ENCODE data around the gene CSF3.

Gene CSF3

DNA sequence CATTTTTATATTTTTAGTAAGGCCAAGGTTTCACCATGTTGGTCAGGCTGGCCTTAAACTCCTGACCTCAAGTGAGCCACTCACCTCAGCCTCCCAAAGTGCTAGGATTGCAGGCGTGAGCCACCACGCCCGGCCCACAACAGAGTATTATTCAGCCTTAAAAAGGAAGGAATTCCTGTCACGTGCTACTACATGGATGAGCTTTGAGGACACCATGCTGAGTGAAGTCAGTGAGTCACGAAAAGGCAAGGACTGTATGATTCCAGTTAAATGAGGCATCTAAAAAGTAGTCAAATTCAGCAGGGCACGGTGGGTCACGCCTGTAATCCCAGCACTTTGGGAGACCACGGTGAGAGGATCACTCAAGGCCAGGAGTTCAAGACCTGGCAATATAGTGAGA is 9.7 kb downstream of the CSF3 start:
- Histone ChIP-seq H3K4me3 (ENCODE audit: low read length) (no peak overlapping the region), H3K9me3 (ENCODE audit: control insufficient read depth, insufficient read depth, low read length) (no peaks in the 10 kb centered on the region), H3K4me1 (ENCODE audit: control insufficient read depth, insufficient read depth, low read length) (peaks cover 2% of the 10 kb centered on the region), H3K27me3 (ENCODE audit: control insufficient read depth, insufficient read depth, low read length) (no peaks in the 10 kb centered on the region), H3K27ac (ENCODE audit: low read length) (no peak overlapping the region), H3K36me3 (ENCODE audit: control insufficient read depth, insufficient read depth, low read length) (peaks cover 38% of the 10 kb centered on the region)
- WGBS (ENCODE audit: insufficient coverage, insufficient read length) = no CpG with 5 or more reads among the region's 8 CpGs
- no peak for DNase-seq (ENCODE audit: low read depth, low spot score)

GRCh38 chr17:40025559-40025958 is 10.3 kb downstream of the CSF3 start:
- Histone ChIP-seq H3K4me3 (ENCODE audit: low read length) (no peak overlapping the region), H3K27me3 (ENCODE audit: control insufficient read depth, insufficient read depth, low read length) (no peaks in the 10 kb centered on the region), H3K9me3 (ENCODE audit: control insufficient read depth, insufficient read depth, low read length) (no peaks in the 10 kb centered on the region), H3K27ac (ENCODE audit: low read length) (no peak overlapping the region), H3K36me3 (ENCODE audit: control insufficient read depth, insufficient read depth, low read length) (peaks cover 38% of the 10 kb centered on the region), H3K4me1 (ENCODE audit: control insufficient read depth, insufficient read depth, low read length) (peaks cover 2% of the 10 kb centered on the region)
- WGBS (ENCODE audit: insufficient coverage, insufficient read length) = no CpG with 5 or more reads among the region's 2 CpGs
- no peak for DNase-seq (ENCODE audit: low read depth, low spot score)

DNA sequence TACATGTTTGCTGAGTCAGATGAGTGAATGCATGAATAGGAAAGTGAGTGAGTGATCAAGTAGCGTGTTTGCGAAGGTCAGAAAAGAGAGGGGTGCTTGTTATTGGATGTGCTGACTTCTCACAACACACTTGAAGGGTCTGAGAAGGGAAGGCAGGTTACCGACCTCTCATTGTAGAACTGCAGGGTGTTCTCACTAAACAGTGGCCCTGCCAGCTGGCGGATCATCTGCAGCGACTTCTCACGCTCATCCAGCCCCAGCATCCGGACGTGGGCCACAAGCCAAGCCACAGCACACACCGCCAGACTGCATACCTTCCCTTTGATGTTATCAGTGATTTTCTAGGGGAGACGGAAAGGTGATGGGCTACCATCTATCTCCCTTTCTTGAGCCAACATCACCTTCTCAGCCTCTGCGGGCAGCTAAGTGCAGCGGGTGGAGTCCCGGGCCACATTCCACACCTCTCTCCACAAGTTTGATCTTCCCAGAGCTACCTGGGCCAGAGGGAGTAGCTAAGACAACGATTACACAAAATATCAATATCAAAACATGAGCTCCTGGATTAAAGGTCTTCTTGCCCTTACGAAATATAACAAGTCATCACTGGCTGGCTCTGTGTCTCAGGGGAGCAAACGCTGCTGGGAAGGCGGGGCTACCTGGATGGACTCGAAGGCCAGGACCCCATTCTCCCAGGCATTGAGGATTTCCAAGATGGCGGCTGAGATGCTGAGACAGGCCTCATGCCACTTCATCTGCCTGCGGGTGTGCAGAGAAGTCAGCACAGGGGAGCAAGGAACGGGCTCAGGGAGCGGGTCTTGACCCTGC is 11.0 kb downstream of the CSF3 start:
- Histone ChIP-seq H3K4me1 (ENCODE audit: control insufficient read depth, insufficient read depth, low read length) (peaks cover 2% of the 10 kb centered on the region), H3K27ac (ENCODE audit: low read length) (no peak overlapping the region), H3K36me3 (ENCODE audit: control insufficient read depth, insufficient read depth, low read length) (peaks cover 42% of the 10 kb centered on the region), H3K4me3 (ENCODE audit: low read length) (no peak overlapping the region), H3K9me3 (ENCODE audit: control insufficient read depth, insufficient read depth, low read length) (no peaks in the 10 kb centered on the region), H3K27me3 (ENCODE audit: control insufficient read depth, insufficient read depth, low read length) (no peaks in the 10 kb centered on the region)
- WGBS (ENCODE audit: insufficient coverage, insufficient read length) = no CpG with 5 or more reads among the region's 22 CpGs
- DNase-seq (ENCODE audit: low read depth, low spot score) = no peak

DNA sequence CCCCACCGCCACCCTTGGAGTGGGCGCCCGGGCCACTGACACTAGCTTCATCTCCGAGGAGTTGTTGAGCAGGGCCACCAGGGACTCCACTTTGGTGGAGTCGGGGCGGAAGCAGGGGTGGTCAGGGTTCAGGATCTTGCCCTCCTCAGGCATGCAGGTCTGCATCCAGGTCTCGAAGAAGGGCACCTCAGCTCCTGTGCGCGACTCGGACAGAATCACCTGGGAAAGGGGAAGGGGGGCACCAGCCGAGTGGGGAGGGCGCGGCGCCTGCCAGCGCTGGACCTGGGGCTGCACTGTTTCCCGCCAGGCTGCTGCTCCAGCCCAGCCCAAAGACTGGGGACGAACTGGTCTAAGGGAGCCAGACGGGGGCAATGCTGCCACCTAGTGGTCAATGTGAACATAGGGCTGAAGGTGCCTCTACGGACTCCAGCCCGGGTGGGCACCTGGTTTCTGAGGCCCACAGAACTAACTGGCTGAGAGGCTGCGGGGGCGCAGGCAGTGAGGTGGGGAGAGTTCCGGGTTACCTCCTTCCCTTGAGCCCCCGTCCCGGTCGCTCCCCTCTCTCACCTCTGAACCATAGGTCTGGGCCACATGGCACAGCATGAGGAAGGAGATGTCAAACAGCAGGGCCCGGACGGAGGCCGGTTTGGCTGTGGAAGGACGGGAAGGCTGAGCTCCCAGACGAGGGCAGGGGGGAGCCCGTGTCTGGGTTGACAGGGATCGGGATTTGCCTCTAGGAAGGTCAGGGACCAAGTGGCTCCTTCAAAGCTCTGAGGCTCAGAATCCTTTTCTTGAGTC is 11.8 kb downstream of the CSF3 start:
- no peaks in the 10 kb centered on the region for H3K9me3 ChIP-seq (ENCODE audit: control insufficient read depth, insufficient read depth, low read length)
- DNase-seq (ENCODE audit: low read depth, low spot score) = peak; percentile 91
- H3K27ac ChIP-seq (ENCODE audit: low read length) = no peak overlapping the region
- H3K27me3 ChIP-seq (ENCODE audit: control insufficient read depth, insufficient read depth, low read length) = no peaks in the 10 kb centered on the region
- peaks cover 2% of the 10 kb centered on the region for H3K4me1 ChIP-seq (ENCODE audit: control insufficient read depth, insufficient read depth, low read length)
- no CpG with 5 or more reads among the region's 33 CpGs for WGBS (ENCODE audit: insufficient coverage, insufficient read length)
- H3K4me3 ChIP-seq (ENCODE audit: low read length) = no peak overlapping the region
- H3K36me3 ChIP-seq (ENCODE audit: control insufficient read depth, insufficient read depth, low read length) = peaks cover 39% of the 10 kb centered on the region

- Histone ChIP-seq H3K27ac (ENCODE audit: low read length) (no peak overlapping the region), H3K4me3 (ENCODE audit: low read length) (no peak overlapping the region), H3K36me3 (ENCODE audit: control insufficient read depth, insufficient read depth, low read length) (peaks cover 33% of the 10 kb centered on the region), H3K4me1 (ENCODE audit: control insufficient read depth, insufficient read depth, low read length) (peaks cover 2% of the 10 kb centered on the region), H3K9me3 (ENCODE audit: control insufficient read depth, insufficient read depth, low read length) (no peaks in the 10 kb centered on the region), H3K27me3 (ENCODE audit: control insufficient read depth, insufficient read depth, low read length) (no peaks in the 10 kb centered on the region)
- no CpG with 5 or more reads among the region's 5 CpGs for WGBS (ENCODE audit: insufficient coverage, insufficient read length)
- DNase-seq (ENCODE audit: low read depth, low spot score) = no peak
Measured at GRCh38 chr17:40027614-40028012, 12.4 kb downstream of the CSF3 start.

GRCh38 chr17:40028595-40028994 is 13.4 kb downstream of the CSF3 start:
- WGBS (ENCODE audit: insufficient coverage, insufficient read length) = no CpG with 5 or more reads among the region's 13 CpGs
- H3K4me3 ChIP-seq (ENCODE audit: low read length) = no peak overlapping the region
- H3K27me3 ChIP-seq (ENCODE audit: control insufficient read depth, insufficient read depth, low read length) = no peaks in the 10 kb centered on the region
- no peak overlapping the region for H3K27ac ChIP-seq (ENCODE audit: low read length)
- H3K36me3 ChIP-seq (ENCODE audit: control insufficient read depth, insufficient read depth, low read length) = peaks cover 36% of the 10 kb centered on the region
- no peaks in the 10 kb centered on the region for H3K9me3 ChIP-seq (ENCODE audit: control insufficient read depth, insufficient read depth, low read length)
- peaks cover 2% of the 10 kb centered on the region for H3K4me1 ChIP-seq (ENCODE audit: control insufficient read depth, insufficient read depth, low read length)
- DNase-seq (ENCODE audit: low read depth, low spot score) = no peak

- H3K27ac ChIP-seq (ENCODE audit: low read length) = no peak overlapping the region
- no peak for DNase-seq (ENCODE audit: low read depth, low spot score)
- H3K4me1 ChIP-seq (ENCODE audit: control insufficient read depth, insufficient read depth, low read length) = peaks cover 1% of the 10 kb centered on the region
- H3K36me3 ChIP-seq (ENCODE audit: control insufficient read depth, insufficient read depth, low read length) = peaks cover 26% of the 10 kb centered on the region
- WGBS (ENCODE audit: insufficient coverage, insufficient read length) = no CpG with 5 or more reads among the region's 11 CpGs
- H3K9me3 ChIP-seq (ENCODE audit: control insufficient read depth, insufficient read depth, low read length) = no peaks in the 10 kb centered on the region
- no peak overlapping the region for H3K4me3 ChIP-seq (ENCODE audit: low read length)
- H3K27me3 ChIP-seq (ENCODE audit: control insufficient read depth, insufficient read depth, low read length) = no peaks in the 10 kb centered on the region
Measured at GRCh38 chr17:40031706-40032105, 16.5 kb downstream of the CSF3 start.

GRCh38 chr17:40032322-40033320 is 17.4 kb downstream of the CSF3 start:
- WGBS (ENCODE audit: insufficient coverage, insufficient read length) = no CpG with 5 or more reads among the region's 23 CpGs
- no peak overlapping the region for H3K4me3 ChIP-seq (ENCODE audit: low read length)

GRCh38 chr17:40033339-40033738 is 18.1 kb downstream of the CSF3 start:
- Histone ChIP-seq H3K4me1 (ENCODE audit: control insufficient read depth, insufficient read depth, low read length) (no peaks in the 10 kb centered on the region), H3K27ac (ENCODE audit: low read length) (no peak overlapping the region), H3K9me3 (ENCODE audit: control insufficient read depth, insufficient read depth, low read length) (no peaks in the 10 kb centered on the region), H3K27me3 (ENCODE audit: control insufficient read depth, insufficient read depth, low read length) (no peaks in the 10 kb centered on the region), H3K36me3 (ENCODE audit: control insufficient read depth, insufficient read depth, low read length) (peaks cover 26% of the 10 kb centered on the region), H3K4me3 (ENCODE audit: low read length) (no peak overlapping the region)
- no peak for DNase-seq (ENCODE audit: low read depth, low spot score)
- WGBS (ENCODE audit: insufficient coverage, insufficient read length) = no CpG with 5 or more reads among the region's 8 CpGs

More at GRCh38 chr17:40032322-40033320, 17.4 kb downstream of the CSF3 start:
- H3K9me3 ChIP-seq (ENCODE audit: control insufficient read depth, insufficient read depth, low read length) = no peaks in the 10 kb centered on the region
- H3K27me3 ChIP-seq (ENCODE audit: control insufficient read depth, insufficient read depth, low read length) = no peaks in the 10 kb centered on the region
- no peak for DNase-seq (ENCODE audit: low read depth, low spot score)
- no peaks in the 10 kb centered on the region for H3K4me1 ChIP-seq (ENCODE audit: control insufficient read depth, insufficient read depth, low read length)
- H3K36me3 ChIP-seq (ENCODE audit: control insufficient read depth, insufficient read depth, low read length) = peaks cover 26% of the 10 kb centered on the region
- no peak overlapping the region for H3K27ac ChIP-seq (ENCODE audit: low read length)

Data from iPS DF 6.9 (cell line).